ENCODE results near the gene MMAA.
"Not testable (repeated sequence)": the region's sequence is repeated elsewhere in the genome, so short reads cannot be mapped to it uniquely, and the experiment has no call there.

The MMAA gene

GRCh38 chr4:145613566-145614232 is 5.5 kb upstream of the MMAA start:
- Histone ChIP-seq H3K36me3 (ENCODE audit: low read depth) (no peaks in the 10 kb centered on the region), H3K4me1 (ENCODE audit: insufficient read depth, poor library complexity, severe bottlenecking) (no peaks in the 10 kb centered on the region), H3K27me3 (ENCODE audit: insufficient read depth, poor library complexity, severe bottlenecking) (no peaks in the 10 kb centered on the region), H3K4me3 (ENCODE audit: severe bottlenecking) (no peak overlapping the region), H3K9me3 (ENCODE audit: severe bottlenecking) (no peaks in the 10 kb centered on the region), H3K27ac (ENCODE audit: poor library complexity, severe bottlenecking) (no peak overlapping the region)
- no peak for DNase-seq (ENCODE audit: low spot score)
- TF ChIP-seq CTCF (IDR thresholded peaks at IDR 0.05; ENCODE audit: poor library complexity, severe bottlenecking), result no peak
- no peak for ATAC-seq (ENCODE audit: low read depth)

- no peak for TF ChIP-seq CTCF (IDR thresholded peaks at IDR 0.05; ENCODE audit: poor library complexity, severe bottlenecking)
These were observed 5.0 kb upstream of the MMAA start for GRCh38 chr4:145614233-145614610.

GRCh38 chr4:145618210-145618931 is 814 bp upstream of the MMAA start:
- DNase-seq (ENCODE audit: low spot score) (no peak), ATAC-seq (ENCODE audit: low read depth) (0 out of 3 replicates have a peak, but pooled peaks have one; percentile 1)
- peak overlapping the region; percentile 65 for H3K4me3 ChIP-seq (ENCODE audit: severe bottlenecking)
- H3K27ac ChIP-seq (ENCODE audit: poor library complexity, severe bottlenecking), result peak overlapping the region; percentile 74
- H3K4me1 ChIP-seq (ENCODE audit: insufficient read depth, poor library complexity, severe bottlenecking), result peaks cover 6% of the 10 kb centered on the region
- H3K9me3 ChIP-seq (ENCODE audit: severe bottlenecking), result no peaks in the 10 kb centered on the region
- TF ChIP-seq CTCF (IDR thresholded peaks at IDR 0.05; ENCODE audit: poor library complexity, severe bottlenecking), result no peak
- H3K27me3 ChIP-seq (ENCODE audit: insufficient read depth, poor library complexity, severe bottlenecking), result no peaks in the 10 kb centered on the region
- H3K36me3 ChIP-seq (ENCODE audit: low read depth), result no peaks in the 10 kb centered on the region

More at GRCh38 chr4:145614233-145614610, 5.0 kb upstream of the MMAA start:
- H3K27me3 ChIP-seq (ENCODE audit: insufficient read depth, poor library complexity, severe bottlenecking), result no peaks in the 10 kb centered on the region
- H3K36me3 ChIP-seq (ENCODE audit: low read depth), result no peaks in the 10 kb centered on the region
- H3K4me3 ChIP-seq (ENCODE audit: severe bottlenecking), result no peak overlapping the region
- no peak for ATAC-seq (ENCODE audit: low read depth)
- H3K27ac ChIP-seq (ENCODE audit: poor library complexity, severe bottlenecking), result no peak overlapping the region
- no peaks in the 10 kb centered on the region for H3K4me1 ChIP-seq (ENCODE audit: insufficient read depth, poor library complexity, severe bottlenecking)
- no peaks in the 10 kb centered on the region for H3K9me3 ChIP-seq (ENCODE audit: severe bottlenecking)
- no peak for DNase-seq (ENCODE audit: low spot score)

GRCh38 chr4:145619639-145619996 is 433 bp downstream of the MMAA start:
- H3K9me3 ChIP-seq (ENCODE audit: severe bottlenecking), result no peaks in the 10 kb centered on the region
- peak overlapping the region; percentile 65 for H3K4me3 ChIP-seq (ENCODE audit: severe bottlenecking)
- H3K27me3 ChIP-seq (ENCODE audit: insufficient read depth, poor library complexity, severe bottlenecking), result no peaks in the 10 kb centered on the region
- peak; percentile 75 for TF ChIP-seq CTCF (IDR thresholded peaks at IDR 0.05; ENCODE audit: poor library complexity, severe bottlenecking)
- peak overlapping the region; percentile 74 for H3K27ac ChIP-seq (ENCODE audit: poor library complexity, severe bottlenecking)
- ATAC-seq (ENCODE audit: low read depth) (peak; percentile 41), DNase-seq (ENCODE audit: low spot score) (no peak)
- H3K4me1 ChIP-seq (ENCODE audit: insufficient read depth, poor library complexity, severe bottlenecking), result peaks cover 6% of the 10 kb centered on the region
- no peaks in the 10 kb centered on the region for H3K36me3 ChIP-seq (ENCODE audit: low read depth)

- H3K36me3 ChIP-seq (ENCODE audit: low read depth); ATAC-seq (ENCODE audit: low read depth); H3K9me3 ChIP-seq (ENCODE audit: severe bottlenecking); H3K4me1 ChIP-seq (ENCODE audit: insufficient read depth, poor library complexity, severe bottlenecking); H3K4me3 ChIP-seq (ENCODE audit: severe bottlenecking); H3K27ac ChIP-seq (ENCODE audit: poor library complexity, severe bottlenecking); DNase-seq (ENCODE audit: low spot score); H3K27me3 ChIP-seq (ENCODE audit: insufficient read depth, poor library complexity, severe bottlenecking): not testable (repeated sequence)
These were observed 2.9 kb downstream of the MMAA start for GRCh38 chr4:145622067-145622466.

All from RWPE2 (cell line).